Upper lobe of right lung (tissue), 1 donor: ENCODE results near the gene RASGRF1. TPM values are rescaled to one million over a fixed set of nuclear protein-coding genes. Genes with fewer than 3 reads are reported as not detected.

Experiments
- ATAC-seq: fragments of 200-7000 bp; cut with Tn5 transposase; one replicate; pipeline ENCODE4 v1.9.1; 2020; ENCODE audit warnings: mild to moderate bottlenecking, moderate library complexity
- DNase-seq: peaks from one replicate; pipeline ENCODE4 v3.0.0-alpha.2; 2020
- H3K27ac ChIP-seq: fragments of 200-600 bp; one replicate; pipeline ENCODE4 v1.8.0; 2022
- H3K27me3 ChIP-seq: fragments of 200-600 bp; one replicate; pipeline ENCODE4 v1.8.0; 2022; ENCODE audit warnings: mild to moderate bottlenecking
- H3K36me3 ChIP-seq: fragments of 200-600 bp; one replicate; pipeline ENCODE4 v1.8.0; 2022
- H3K4me1 ChIP-seq: fragments of 200-600 bp; one replicate; pipeline ENCODE4 v1.8.0; 2022
- H3K4me3 ChIP-seq: fragments of 200-600 bp; one replicate; pipeline ENCODE4 v1.8.0; 2022; ENCODE audit warnings: mild to moderate bottlenecking
- H3K9me3 ChIP-seq: fragments of 200-600 bp; one replicate; pipeline ENCODE4 v1.8.0; 2022
- CTCF ChIP-seq: fragments of 200-600 bp; IDR thresholded peaks from one replicate; pipeline ENCODE4 v1.8.0; 2022; ENCODE audit warnings: antibody characterized with exemption
- intact Hi-C: fragments of 100-400 bp; cut with DNase I; formaldehyde crosslinking; loops from one replicate; pipeline ENCODE4 v1.11.0; 2022
- total RNA-seq: library from RNA; stranded (reverse); fragmentation: NEBNext Ultra II Directional; extraction: Animal tissue kit (Norgen Biotek cat#: 25700); gene quantifications from one replicate; pipeline ENCODE4 v1.2.1, GENCODE V29; 2021
- donor health status: DM: no; HTN: yes; CAD: no; lungs with severe emphysema.

The RASGRF1 gene
- total RNA-seq, 1 donor from 2014 or later, result 105 TPM

GRCh38 chr15:79051941-79052731, 38.4 kb downstream of the RASGRF1 start:
- TF ChIP-seq CTCF, result no peak
- H3K27me3 ChIP-seq, result no peaks in the 10 kb centered on the region
- ATAC-seq, result no peak
- no peak for DNase-seq
- H3K27ac ChIP-seq, result no peak overlapping the region
- H3K4me1 ChIP-seq, result no peaks in the 10 kb centered on the region
- intact Hi-C loops, result no loop called here
- no peaks in the 10 kb centered on the region for H3K36me3 ChIP-seq
- no peaks in the 10 kb centered on the region for H3K9me3 ChIP-seq
- no peak overlapping the region for H3K4me3 ChIP-seq

GRCh38 chr15:79051029-79051428, 39.6 kb downstream of the RASGRF1 start:
- ATAC-seq, result no peak
- H3K27ac ChIP-seq, result no peak overlapping the region
- intact Hi-C loops, result no loop called here

GRCh38 chr15:79050341-79050740, 40.2 kb downstream of the RASGRF1 start:
- no peak for ATAC-seq
- DNase-seq, result no peak
- no peaks in the 10 kb centered on the region for H3K27me3 ChIP-seq
- H3K4me3 ChIP-seq, result no peak overlapping the region
- H3K4me1 ChIP-seq, result no peaks in the 10 kb centered on the region
- TF ChIP-seq CTCF, result no peak
- H3K27ac ChIP-seq, result no peak overlapping the region
- intact Hi-C loops, result no loop called here
- H3K9me3 ChIP-seq, result no peaks in the 10 kb centered on the region
- no peaks in the 10 kb centered on the region for H3K36me3 ChIP-seq

More at GRCh38 chr15:79051029-79051428, 39.6 kb downstream of the RASGRF1 start:
- H3K4me3 ChIP-seq, result no peak overlapping the region
- H3K27me3 ChIP-seq, result no peaks in the 10 kb centered on the region
- no peaks in the 10 kb centered on the region for H3K4me1 ChIP-seq
- TF ChIP-seq CTCF, result no peak
- H3K36me3 ChIP-seq, result no peaks in the 10 kb centered on the region
- no peak for DNase-seq
- H3K9me3 ChIP-seq, result no peaks in the 10 kb centered on the region

- DNase-seq (no peak), ATAC-seq (no peak)
- intact Hi-C loops, result no loop called here
- Histone ChIP-seq H3K4me1 (no peaks in the 10 kb centered on the region), H3K36me3 (no peaks in the 10 kb centered on the region), H3K4me3 (no peak overlapping the region), H3K9me3 (no peaks in the 10 kb centered on the region), H3K27ac (no peak overlapping the region), H3K27me3 (no peaks in the 10 kb centered on the region)
- TF ChIP-seq CTCF, result no peak
Measured at GRCh38 chr15:79049416-79049815, 41.2 kb downstream of the RASGRF1 start.

- ATAC-seq (no peak), DNase-seq (peak; percentile 39)
- Histone ChIP-seq H3K27me3 (no peaks in the 10 kb centered on the region), H3K4me3 (no peak overlapping the region), H3K27ac (no peak overlapping the region), H3K4me1 (no peaks in the 10 kb centered on the region), H3K9me3 (peaks cover 3% of the 10 kb centered on the region), H3K36me3 (no peaks in the 10 kb centered on the region)
- intact Hi-C loops, result no loop called here
- TF ChIP-seq CTCF, result no peak
Measured at GRCh38 chr15:79047676-79048439, 42.7 kb downstream of the RASGRF1 start.
